ENCODE measurements around the gene MACROD2.

- TF ChIP-seq RAD21 (IDR thresholded peaks at IDR 0.05; ENCODE audit: low read length): no peak
- no peak for TF ChIP-seq POLR2A (IDR thresholded peaks at IDR 0.05; ENCODE audit: low read depth, low read length)
- TF ChIP-seq, protein P1, sequence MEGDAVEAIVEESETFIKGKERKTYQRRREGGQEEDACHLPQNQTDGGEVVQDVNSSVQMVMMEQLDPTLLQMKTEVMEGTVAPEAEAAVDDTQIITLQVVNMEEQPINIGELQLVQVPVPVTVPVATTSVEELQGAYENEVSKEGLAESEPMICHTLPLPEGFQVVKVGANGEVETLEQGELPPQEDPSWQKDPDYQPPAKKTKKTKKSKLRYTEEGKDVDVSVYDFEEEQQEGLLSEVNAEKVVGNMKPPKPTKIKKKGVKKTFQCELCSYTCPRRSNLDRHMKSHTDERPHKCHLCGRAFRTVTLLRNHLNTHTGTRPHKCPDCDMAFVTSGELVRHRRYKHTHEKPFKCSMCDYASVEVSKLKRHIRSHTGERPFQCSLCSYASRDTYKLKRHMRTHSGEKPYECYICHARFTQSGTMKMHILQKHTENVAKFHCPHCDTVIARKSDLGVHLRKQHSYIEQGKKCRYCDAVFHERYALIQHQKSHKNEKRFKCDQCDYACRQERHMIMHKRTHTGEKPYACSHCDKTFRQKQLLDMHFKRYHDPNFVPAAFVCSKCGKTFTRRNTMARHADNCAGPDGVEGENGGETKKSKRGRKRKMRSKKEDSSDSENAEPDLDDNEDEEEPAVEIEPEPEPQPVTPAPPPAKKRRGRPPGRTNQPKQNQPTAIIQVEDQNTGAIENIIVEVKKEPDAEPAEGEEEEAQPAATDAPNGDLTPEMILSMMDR (conservative IDR thresholded peaks at IDR 0.05; ENCODE audit: low read depth, low read length): no peak
- TF ChIP-seq SMC3 (IDR thresholded peaks at IDR 0.05; ENCODE audit: low read depth, low read length): no peak
- no peak for TF ChIP-seq MXI1 (IDR thresholded peaks at IDR 0.05; ENCODE audit: borderline replicate concordance, low read depth, low read length)
- no peak for TF ChIP-seq CEBPB (IDR thresholded peaks at IDR 0.05; ENCODE audit: low read depth, low read length)
- TF ChIP-seq CHD1 (IDR thresholded peaks at IDR 0.05; ENCODE audit: low read depth, low read length): no peak
- TF ChIP-seq NFE2L2 (IDR thresholded peaks at IDR 0.05; ENCODE audit: low read depth, low read length): no peak
- no peak for TF ChIP-seq RCOR1 (IDR thresholded peaks at IDR 0.05; ENCODE audit: insufficient replicate concordance, low read length)
- TF ChIP-seq USF2 (IDR thresholded peaks at IDR 0.05; ENCODE audit: low read depth, low read length): no peak
- no peak for TF ChIP-seq MAFK (IDR thresholded peaks at IDR 0.05; ENCODE audit: low read depth, low read length)
Measured at GRCh38 chr20:14698125-14698524, 702.8 kb downstream of the MACROD2 start.

All from IMR-90 (cell line).